Vagina (tissue), 2 donors: ENCODE results near the gene AKR1C4. TPM values are rescaled to one million over a fixed set of nuclear protein-coding genes. Genes with fewer than 3 reads are reported as not detected.
"Not testable (repeated sequence)": the region's sequence is repeated elsewhere in the genome, so short reads cannot be mapped to it uniquely, and the experiment has no call there.

Experiments
- DNase-seq, 2 donors: peaks; one replicate each; pipeline ENCODE4 v3.0.0-alpha.2; 2017; ENCODE audit errors: extremely low spot score in 2 of 2
- H3K27ac ChIP-seq: fragments of 200-600 bp; sonication (generic); one replicate; pipeline ENCODE4 v1.5.1; 2019
- H3K27me3 ChIP-seq: fragments of 200-600 bp; sonication (generic); one replicate; pipeline ENCODE4 v1.5.1; 2019
- H3K36me3 ChIP-seq, 2 donors: fragments of 200-600 bp; sonication (generic); one replicate each; pipeline ENCODE4 v1.5.1; 2017 to 2019
- H3K4me1 ChIP-seq: fragments of 200-600 bp; sonication (generic); one replicate; pipeline ENCODE4 v1.5.1; 2019
- H3K4me3 ChIP-seq, 2 donors: fragments of 200-600 bp; sonication (generic); 1 replicate in 1 of 2; 2 replicates in 1 of 2; pipeline ENCODE4 v1.5.1; 2016 to 2019
- H3K9me3 ChIP-seq: fragments of 200-600 bp; sonication (generic); one replicate; pipeline ENCODE4 v1.5.1; 2019
- CTCF ChIP-seq, 3 experiments: fragments of 450-650 bp in 2 of 3; fragments of 200-600 bp in 1 of 3; sonication (generic) in 1 of 3; IDR thresholded peaks; one replicate each; pipeline ENCODE4 v1.5.1; 2017 to 2019; ENCODE audit warnings: antibody characterized with exemption in 3 of 3, mild to moderate bottlenecking in 2 of 3, moderate library complexity in 2 of 3
- POLR2A ChIP-seq, 2 donors: fragments of 450-650 bp; IDR thresholded peaks; one replicate each; pipeline ENCODE4 v1.6.1; 2017; ENCODE audit warnings: antibody characterized with exemption in 2 of 2, mild to moderate bottlenecking in 2 of 2, moderate library complexity in 2 of 2
- POLR2AphosphoS5 ChIP-seq, 2 donors: sonication (generic); formaldehyde crosslinking; IDR thresholded peaks; one replicate each; pipeline ENCODE4 v1.9.0; 2017; ENCODE audit warnings: antibody characterized with exemption in 2 of 2, mild to moderate bottlenecking in 2 of 2, low read depth in 1 of 2; ENCODE audit not compliant: insufficient read depth in 1 of 2
- intact Hi-C: fragments of 100-400 bp; cut with DNase I; formaldehyde crosslinking; loops from one replicate; pipeline ENCODE4 v1.15.1; 2023
- total RNA-seq: library from RNA; depleted of rRNA; stranded (reverse); fragments of >200 nt; gene quantifications from one replicate; pipeline ENCODE4 v1.2.3, GENCODE V29; 2016

AKR1C4 gene
- total RNA-seq, 1 donor from 2014 or later: not detected

GRCh38 chr10:5165738-5166137 is 30.9 kb upstream of the AKR1C4 start:
- no peak overlapping the region for H3K27ac ChIP-seq
- no peak overlapping the region for H3K4me3 ChIP-seq
- no peaks in the 10 kb centered on the region for H3K36me3 ChIP-seq
- H3K9me3 ChIP-seq: peaks cover 19% of the 10 kb centered on the region
- DNase-seq: no peak
- intact Hi-C loops: no loop called here
- TF ChIP-seq POLR2A (IDR thresholded peaks at IDR 0.05) (no peak), CTCF (IDR thresholded peaks at IDR 0.05) (no peak), POLR2AphosphoS5 (IDR thresholded peaks at IDR 0.05; ENCODE audit: insufficient read depth in 1 of 2, low read depth in 1 of 2) (no peak)
- no peaks in the 10 kb centered on the region for H3K4me1 ChIP-seq
- no peaks in the 10 kb centered on the region for H3K27me3 ChIP-seq

GRCh38 chr10:5168897-5169420 is 27.7 kb upstream of the AKR1C4 start:
- Histone ChIP-seq H3K9me3 (peaks cover 19% of the 10 kb centered on the region), H3K27ac (no peak overlapping the region), H3K36me3 (no peaks in the 10 kb centered on the region), H3K4me1 (no peaks in the 10 kb centered on the region), H3K4me3 (no peak overlapping the region), H3K27me3 (no peaks in the 10 kb centered on the region)
- TF ChIP-seq POLR2A (IDR thresholded peaks at IDR 0.05) (no peak), CTCF (IDR thresholded peaks at IDR 0.05) (no peak), POLR2AphosphoS5 (IDR thresholded peaks at IDR 0.05; ENCODE audit: insufficient read depth in 1 of 2, low read depth in 1 of 2) (no peak)
- DNase-seq: no peak
- intact Hi-C loops: no loop called here

GRCh38 chr10:5175581-5175980 is 21.1 kb upstream of the AKR1C4 start:
- H3K4me3 ChIP-seq, H3K27ac ChIP-seq, H3K4me1 ChIP-seq, H3K27me3 ChIP-seq, H3K9me3 ChIP-seq, DNase-seq, H3K36me3 ChIP-seq, intact Hi-C loops: not testable (repeated sequence)

GRCh38 chr10:5180503-5180902 is 16.1 kb upstream of the AKR1C4 start:
- H3K27me3 ChIP-seq, H3K4me1 ChIP-seq, H3K36me3 ChIP-seq, H3K27ac ChIP-seq, H3K4me3 ChIP-seq, intact Hi-C loops, DNase-seq, H3K9me3 ChIP-seq: not testable (repeated sequence)

GRCh38 chr10:5183923-5184322 is 12.7 kb upstream of the AKR1C4 start:
- intact Hi-C loops: no loop called here
- DNase-seq: no peak
- no peak for TF ChIP-seq CTCF (IDR thresholded peaks at IDR 0.05)
- no peak for TF ChIP-seq POLR2A (IDR thresholded peaks at IDR 0.05)
- TF ChIP-seq POLR2AphosphoS5 (IDR thresholded peaks at IDR 0.05; ENCODE audit: insufficient read depth in 1 of 2, low read depth in 1 of 2): no peak

GRCh38 chr10:5184987-5185775 is 11.5 kb upstream of the AKR1C4 start, which contains the start of gene AKR1C8:
TSS of gene AKR1C8 (minus strand) at chr10:5185150. CDS start at chr10:5185104, 46 bp downstream.
- Histone ChIP-seq H3K4me1 (no peaks in the 10 kb centered on the region), H3K9me3 (no peaks in the 10 kb centered on the region), H3K36me3 (no peaks in the 10 kb centered on the region), H3K27ac (no peak within 1 kb of the TSS), H3K4me3 (no peak within 1 kb of the TSS), H3K27me3 (no peaks in the 10 kb centered on the region)
- DNase-seq: no peak
- TF ChIP-seq CTCF (IDR thresholded peaks at IDR 0.05) (no peak), POLR2AphosphoS5 (IDR thresholded peaks at IDR 0.05; ENCODE audit: insufficient read depth in 1 of 2, low read depth in 1 of 2) (no peak), POLR2A (IDR thresholded peaks at IDR 0.05) (no peak)
- intact Hi-C loops: no loop called here

More at GRCh38 chr10:5183923-5184322, 12.7 kb upstream of the AKR1C4 start:
- Histone ChIP-seq H3K4me1 (no peaks in the 10 kb centered on the region), H3K27me3 (no peaks in the 10 kb centered on the region), H3K36me3 (no peaks in the 10 kb centered on the region), H3K9me3 (no peaks in the 10 kb centered on the region), H3K27ac (no peak overlapping the region), H3K4me3 (no peak overlapping the region)
